Activated T-helper 1 cell treated with anti-CD3 and anti-CD28 coated beads, Interleukin-12 subunit alpha, Interleukin-12 subunit beta, Interleukin-2, Interleukin-4 antibody, amounts not matched to agents 30 ng/mL and 10 ng/mL and 1 ng/mL, durations not matched to agents 14 hours and 24 hours and 36 hours (primary cell): Measurements from ENCODE around the gene C19orf38. TPM values are rescaled to one million over a fixed set of nuclear protein-coding genes. Genes with fewer than 3 reads are reported as not detected.
"Not testable (repeated sequence)": the region's sequence is repeated elsewhere in the genome, so short reads cannot be mapped to it uniquely, and the experiment has no call there.

ENCODE experiments used
- DNase-seq: peaks from one replicate; pipeline ENCODE4 v3.0.0; 2021; ENCODE audit warnings: low spot score
- H3K27ac Mint-ChIP-seq: one replicate; pipeline ENCODE4 v1.8.0; 2021; ENCODE audit warnings: mild to moderate bottlenecking, mixed read lengths
- H3K27me3 Mint-ChIP-seq: one replicate; pipeline ENCODE4 v1.8.0; 2022; ENCODE audit warnings: mild to moderate bottlenecking, moderate library complexity, mixed read lengths; ENCODE audit not compliant: insufficient read depth
- H3K36me3 Mint-ChIP-seq: one replicate; pipeline ENCODE4 v1.8.0; 2021; ENCODE audit warnings: low read depth, mixed read lengths
- H3K4me1 Mint-ChIP-seq: one replicate; pipeline ENCODE4 v1.8.0; 2021; ENCODE audit warnings: low read depth, mixed read lengths
- H3K4me3 Mint-ChIP-seq: one replicate; pipeline ENCODE4 v1.8.0; 2021; ENCODE audit warnings: mild to moderate bottlenecking, moderate library complexity, mixed read lengths
- H3K9me3 Mint-ChIP-seq: one replicate; pipeline ENCODE4 v1.8.0; 2021; ENCODE audit warnings: mixed read lengths
- intact Hi-C: fragments of 100-400 bp; cut with micrococcal nuclease; formaldehyde crosslinking; loops from one replicate; pipeline ENCODE4 v1.15.1; 2024
- total RNA-seq: library from RNA; stranded (reverse); gene quantifications from 2 replicates; pipeline ENCODE4 v1.2.3, GENCODE V29; 2022

Gene C19orf38
- total RNA-seq, 1 donor from 2014 or later, result 5.6 TPM

DNA sequence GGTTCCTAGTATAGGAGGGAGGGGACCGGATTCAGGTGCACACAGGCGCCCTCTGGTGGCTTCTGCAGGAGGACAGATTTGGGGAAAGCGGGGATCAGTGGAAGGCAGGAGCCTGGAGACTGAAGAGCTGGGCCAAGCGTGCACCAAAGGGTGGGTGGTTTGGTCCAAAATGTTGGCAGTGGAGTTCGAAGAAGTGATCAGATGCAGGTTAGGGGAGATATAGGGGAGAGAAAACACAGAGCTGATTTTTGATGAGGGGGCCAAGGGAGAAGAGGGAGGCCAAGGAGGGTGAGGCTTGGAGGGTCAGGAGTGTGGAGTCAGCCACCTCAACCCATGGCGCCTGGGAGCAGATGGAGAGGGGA is 16.3 kb downstream of the C19orf38 start:
- no peak overlapping the region for H3K4me3 Mint-ChIP-seq
- DNase-seq, result peak; percentile 68
- peaks cover 30% of the 10 kb centered on the region for H3K4me1 Mint-ChIP-seq
- no peaks in the 10 kb centered on the region for H3K27me3 Mint-ChIP-seq
- peak overlapping the region; percentile 46 for H3K27ac Mint-ChIP-seq
- intact Hi-C loops, result loop anchor here (1.0 kb wide), 3 partner anchors 28 to 147 kb away; partner anchors contain the start of gene TMED1
- peaks cover 3% of the 10 kb centered on the region for H3K36me3 Mint-ChIP-seq
- no peaks in the 10 kb centered on the region for H3K9me3 Mint-ChIP-seq

- H3K9me3 Mint-ChIP-seq, result no peaks in the 10 kb centered on the region
- no peak overlapping the region for H3K27ac Mint-ChIP-seq
Observed at GRCh38 chr19:10866495-10866894, 18.3 kb downstream of the C19orf38 start.

GRCh38 chr19:10868872-10869547 is 20.8 kb downstream of the C19orf38 start:
- Mint-ChIP-seq H3K27me3 (no peaks in the 10 kb centered on the region), H3K27ac (no peak overlapping the region), H3K36me3 (peaks cover 8% of the 10 kb centered on the region), H3K4me1 (peaks cover 35% of the 10 kb centered on the region), H3K4me3 (no peak overlapping the region), H3K9me3 (no peaks in the 10 kb centered on the region)
- DNase-seq, result no peak
- intact Hi-C loops, result no loop called here

More at GRCh38 chr19:10866495-10866894, 18.3 kb downstream of the C19orf38 start:
- no peak overlapping the region for H3K4me3 Mint-ChIP-seq
- DNase-seq, result no peak
- intact Hi-C loops, result no loop called here
- H3K4me1 Mint-ChIP-seq, result peaks cover 38% of the 10 kb centered on the region
- peaks cover 3% of the 10 kb centered on the region for H3K36me3 Mint-ChIP-seq
- no peaks in the 10 kb centered on the region for H3K27me3 Mint-ChIP-seq

GRCh38 chr19:10869872-10870311 is 21.7 kb downstream of the C19orf38 start:
- intact Hi-C loops, result loop anchor here (2.0 kb wide), 1 partner anchor 215 kb away; the partner anchor contains the start of gene ILF3
- H3K27me3 Mint-ChIP-seq, H3K9me3 Mint-ChIP-seq, H3K36me3 Mint-ChIP-seq, DNase-seq: not testable (repeated sequence)
- Mint-ChIP-seq H3K4me1 (peaks cover 34% of the 10 kb centered on the region), H3K27ac (peak overlapping the region; percentile 93), H3K4me3 (peak overlapping the region; percentile 81)

DNA sequence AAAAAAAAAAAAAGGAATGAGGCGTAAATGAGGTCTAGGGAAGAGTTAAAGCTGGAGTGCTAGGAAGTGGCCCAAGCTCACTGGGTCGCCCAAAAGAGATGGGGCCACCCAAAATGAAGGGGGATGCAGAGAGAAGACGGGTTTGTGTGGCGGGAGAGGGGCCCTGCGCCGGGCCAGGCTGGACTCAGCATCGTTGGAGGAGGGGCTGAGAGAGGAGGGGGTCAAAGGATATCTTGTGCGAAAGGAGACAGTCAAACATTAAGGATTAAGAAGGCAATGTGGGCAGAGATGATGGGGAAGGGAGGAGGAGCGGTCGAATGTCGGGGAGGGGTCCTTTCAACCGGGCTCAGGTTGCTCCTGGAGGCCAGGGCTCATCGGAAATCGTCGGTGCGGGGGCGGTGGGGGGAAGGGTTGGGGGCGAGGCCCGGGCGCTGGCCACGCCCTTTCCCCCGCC is 22.3 kb downstream of the C19orf38 start:
- Mint-ChIP-seq H3K4me1 (peaks cover 37% of the 10 kb centered on the region), H3K9me3 (no peaks in the 10 kb centered on the region)
- intact Hi-C loops, result loop anchor here (2.0 kb wide), 1 partner anchor 216 kb away; the partner anchor contains the start of gene ILF3

GRCh38 chr19:10870955-10871603 is 22.9 kb downstream of the C19orf38 start, which contains the start of gene CARM1:
Gene CARM1 (plus strand): TSS chr19:10871553. CDS start chr19:10871703, 150 bp downstream.
- peaks cover 10% of the 10 kb centered on the region for H3K36me3 Mint-ChIP-seq
- H3K27ac Mint-ChIP-seq, result peak within 1 kb of the TSS; percentile 93
- H3K4me3 Mint-ChIP-seq, result peak within 1 kb of the TSS; percentile 88
- no peaks in the 10 kb centered on the region for H3K27me3 Mint-ChIP-seq
- peak; percentile 98 for DNase-seq
- no peaks in the 10 kb centered on the region for H3K9me3 Mint-ChIP-seq
- peaks cover 37% of the 10 kb centered on the region for H3K4me1 Mint-ChIP-seq
- intact Hi-C loops, result loop anchor here (1.0 to 2.0 kb wide), 8 partner anchors 36 to 410 kb away; partner anchors contain the start of genes ILF3, KRI1, LDLR and SMARCA4

More for the DNA sequence above, 22.3 kb downstream of the C19orf38 start:
- Mint-ChIP-seq H3K27me3 (no peaks in the 10 kb centered on the region), H3K4me3 (peak overlapping the region; percentile 81), H3K36me3 (peaks cover 10% of the 10 kb centered on the region), H3K27ac (peak overlapping the region; percentile 93)
- no peak for DNase-seq

DNA sequence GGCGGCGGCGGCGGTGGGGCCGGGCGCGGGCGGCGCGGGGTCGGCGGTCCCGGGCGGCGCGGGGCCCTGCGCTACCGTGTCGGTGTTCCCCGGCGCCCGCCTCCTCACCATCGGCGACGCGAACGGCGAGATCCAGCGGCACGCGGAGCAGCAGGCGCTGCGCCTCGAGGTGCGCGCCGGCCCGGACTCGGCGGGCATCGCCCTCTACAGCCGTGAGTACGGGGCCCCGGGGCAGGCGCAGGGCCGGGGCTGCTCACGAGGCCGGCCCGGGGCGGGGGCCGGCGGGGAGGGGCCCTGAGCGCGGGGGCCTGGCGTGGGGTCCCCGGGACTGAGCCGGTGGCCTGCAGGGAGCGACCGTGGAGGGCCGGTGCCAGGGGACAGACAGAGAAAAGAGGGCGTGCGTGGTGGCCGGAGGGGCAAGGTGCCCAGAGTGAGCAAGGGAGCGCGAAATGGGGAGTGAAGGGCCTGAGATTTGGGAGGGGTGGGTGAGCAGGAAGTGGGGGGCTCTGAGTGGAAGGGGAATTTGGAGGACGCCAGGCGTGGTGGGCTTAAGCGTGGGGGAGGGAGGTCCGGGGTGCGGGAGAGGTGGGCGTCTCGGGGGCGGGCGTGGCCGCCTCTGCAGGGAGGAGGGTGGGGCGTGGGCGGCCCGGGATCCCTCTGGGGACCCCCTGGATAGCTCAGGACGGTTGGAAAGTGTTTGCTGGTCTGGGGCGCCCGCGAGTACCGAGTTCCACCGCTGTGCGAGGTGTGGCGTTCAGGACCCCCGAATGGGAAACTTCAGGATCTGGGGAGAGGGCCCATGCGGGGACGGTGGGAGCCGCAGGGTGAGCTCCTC is 23.7 kb downstream of the C19orf38 start:
- Mint-ChIP-seq H3K27ac (peak overlapping the region; percentile 91), H3K9me3 (no peaks in the 10 kb centered on the region), H3K4me1 (peaks cover 46% of the 10 kb centered on the region), H3K27me3 (no peaks in the 10 kb centered on the region), H3K4me3 (peak overlapping the region; percentile 88), H3K36me3 (peaks cover 10% of the 10 kb centered on the region)
- no peak for DNase-seq
- intact Hi-C loops, result loop anchor here (1.0 to 2.0 kb wide), 8 partner anchors 37 to 411 kb away; partner anchors contain the start of genes ILF3, KRI1, LDLR and SMARCA4

DNA sequence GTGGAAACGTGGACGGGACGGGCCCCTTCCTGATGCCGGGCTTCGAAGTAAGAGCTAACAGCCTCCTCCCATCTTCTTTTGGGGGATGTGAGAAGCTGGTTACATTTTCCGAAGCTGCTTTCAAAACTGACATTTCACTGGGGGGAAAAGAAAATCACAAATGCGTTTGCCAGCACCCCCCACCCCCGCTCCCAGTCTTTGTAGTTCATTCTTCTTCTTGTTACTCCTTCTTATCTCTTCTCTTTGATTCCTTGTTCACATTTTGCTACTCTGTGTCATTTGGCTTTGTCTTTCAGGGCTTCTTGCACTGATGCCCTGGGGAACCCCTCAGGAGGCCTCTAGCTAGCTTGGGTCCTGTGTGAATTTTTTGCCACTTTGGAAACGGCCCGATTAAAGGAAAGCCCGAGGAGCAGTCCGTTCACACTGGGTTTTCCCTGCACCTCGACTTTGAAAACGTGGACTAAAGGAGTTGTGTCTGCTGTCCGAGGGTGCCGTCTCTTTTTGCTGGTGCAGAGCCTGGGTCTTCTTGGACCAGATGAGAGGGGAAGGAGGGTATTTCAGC is 24.4 kb downstream of the C19orf38 start:
- peaks cover 10% of the 10 kb centered on the region for H3K36me3 Mint-ChIP-seq
- H3K4me1 Mint-ChIP-seq, result peaks cover 48% of the 10 kb centered on the region
- H3K27me3 Mint-ChIP-seq, result no peaks in the 10 kb centered on the region
- H3K4me3 Mint-ChIP-seq, result peak overlapping the region; percentile 88
- DNase-seq, result no peak
- no peaks in the 10 kb centered on the region for H3K9me3 Mint-ChIP-seq
- intact Hi-C loops, result no loop called here
- peak overlapping the region; percentile 91 for H3K27ac Mint-ChIP-seq

GRCh38 chr19:10874024-10874423 is 25.8 kb downstream of the C19orf38 start:
- DNase-seq, result no peak
- Mint-ChIP-seq H3K4me1 (peaks cover 52% of the 10 kb centered on the region), H3K27me3 (no peaks in the 10 kb centered on the region), H3K9me3 (no peaks in the 10 kb centered on the region), H3K4me3 (peak overlapping the region; percentile 63), H3K27ac (no peak overlapping the region), H3K36me3 (peaks cover 7% of the 10 kb centered on the region)
- intact Hi-C loops, result no loop called here

DNA sequence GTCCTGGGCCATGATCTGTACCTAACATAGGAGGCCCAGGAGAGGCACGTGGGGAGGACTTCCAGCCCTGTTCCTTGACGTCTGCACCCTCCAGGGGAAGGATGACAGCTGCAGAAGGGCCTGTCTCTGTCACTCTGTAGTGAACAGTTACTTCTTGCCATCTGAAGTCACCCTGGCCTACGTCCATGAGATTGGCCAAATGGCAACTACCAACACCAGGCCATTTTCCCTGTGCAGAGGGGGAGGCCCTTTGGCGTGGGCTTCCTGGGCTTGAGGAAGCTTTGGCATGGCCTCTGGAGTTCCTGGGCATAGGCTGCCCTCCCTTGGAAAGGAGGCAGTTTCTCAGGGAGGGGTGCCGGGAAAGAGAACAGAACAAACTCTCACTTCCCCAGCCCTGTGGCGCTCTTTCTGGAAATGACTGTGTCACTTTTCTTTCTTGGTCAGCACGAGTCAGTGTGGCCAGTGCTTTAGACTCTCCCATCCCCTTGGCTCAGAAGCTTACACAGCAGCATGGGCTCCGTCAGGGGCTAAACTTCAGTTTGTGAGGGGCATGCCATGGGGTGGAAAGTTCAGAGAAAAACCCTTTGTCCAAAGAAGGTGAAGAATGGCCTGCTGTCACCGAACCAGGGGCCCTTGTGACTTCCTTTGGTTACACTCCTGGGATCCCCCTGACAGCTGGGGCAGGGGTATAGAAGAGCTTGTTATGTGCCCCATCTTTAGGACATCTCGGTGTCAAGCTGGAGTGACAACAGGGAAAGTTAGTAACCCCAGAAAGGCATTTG is 28.4 kb downstream of the C19orf38 start:
- Mint-ChIP-seq H3K27ac (peak overlapping the region; percentile 21), H3K27me3 (no peaks in the 10 kb centered on the region), H3K9me3 (no peaks in the 10 kb centered on the region), H3K36me3 (peaks cover 13% of the 10 kb centered on the region), H3K4me3 (no peak overlapping the region), H3K4me1 (peaks cover 49% of the 10 kb centered on the region)
- intact Hi-C loops, result no loop called here
- DNase-seq, result no peak

DNA sequence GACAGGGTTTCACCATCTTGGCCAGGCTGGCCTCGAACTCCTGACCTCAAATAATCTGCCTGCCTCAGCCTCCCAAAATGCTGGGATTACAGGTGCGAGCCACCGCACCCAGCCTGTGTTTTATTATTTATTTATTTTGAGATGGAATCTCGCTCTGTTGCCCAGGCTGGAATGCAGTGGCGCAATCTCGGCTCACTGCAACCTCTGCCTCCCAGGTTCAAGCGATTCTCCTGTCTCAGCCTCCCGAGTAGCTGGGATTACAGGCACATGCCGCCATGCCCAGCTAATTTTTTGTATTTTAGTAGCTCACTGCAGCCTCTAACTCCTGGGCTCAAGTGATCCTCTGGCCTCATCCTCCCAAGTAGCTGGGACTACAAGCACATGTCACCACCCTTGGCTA is 29.4 kb downstream of the C19orf38 start:
- Mint-ChIP-seq H3K27ac (peak overlapping the region; percentile 97), H3K36me3 (peaks cover 12% of the 10 kb centered on the region), H3K4me1 (peaks cover 46% of the 10 kb centered on the region)
- H3K27me3 Mint-ChIP-seq, H3K4me3 Mint-ChIP-seq, H3K9me3 Mint-ChIP-seq, DNase-seq: not testable (repeated sequence)
- intact Hi-C loops, result loop anchor here (2.0 kb wide), 1 partner anchor 51 kb away; the partner anchor contains the start of genes TIMM29 and YIPF2
